NCI-H446 (cell line): Measurements from ENCODE around the gene MRRF.

ENCODE experiments used
- DNase-seq, 2 experiments: peaks; one replicate each; lab custom pipeline; 2025; lab: John Stamatoyannopoulos, UW

The MRRF gene

GRCh38 chr9:122228568-122229484 lies 35.9 kb upstream of the MRRF start, which contains the start of gene LHX6:
LHX6 (minus strand) TSS chr9:122228957; CDS start chr9:122228740, 217 bp downstream.
- DNase-seq = no peak

GRCh38 chr9:122229485-122229837 lies 35.2 kb upstream of the MRRF start:
- no peak for DNase-seq

GRCh38 chr9:122232796-122233306 lies 31.8 kb upstream of the MRRF start:
- no peak for DNase-seq

GRCh38 chr9:122234022-122234748 lies 30.5 kb upstream of the MRRF start:
- no peak for DNase-seq

GRCh38 chr9:122236681-122237080 lies 28.0 kb upstream of the MRRF start:
- no peak for DNase-seq

GRCh38 chr9:122239722-122240121 lies 25.0 kb upstream of the MRRF start:
- DNase-seq = no peak

GRCh38 chr9:122244349-122244748 lies 20.3 kb upstream of the MRRF start:
- DNase-seq = no peak

GRCh38 chr9:122246666-122247065 lies 18.0 kb upstream of the MRRF start:
- DNase-seq = no peak

GRCh38 chr9:122248448-122248865 lies 16.2 kb upstream of the MRRF start:
- DNase-seq = no peak

- DNase-seq = no peak
These were observed 13.3 kb upstream of the MRRF start for GRCh38 chr9:122251351-122251750.

GRCh38 chr9:122252796-122253195 lies 11.9 kb upstream of the MRRF start:
- no peak for DNase-seq

- no peak for DNase-seq
These were observed 9.9 kb upstream of the MRRF start for GRCh38 chr9:122254761-122255160.

- no peak for DNase-seq
These were observed 8.5 kb upstream of the MRRF start for GRCh38 chr9:122256206-122256605.

- DNase-seq = no peak
These were observed 5.7 kb upstream of the MRRF start for GRCh38 chr9:122258886-122259415.

GRCh38 chr9:122261469-122261881 lies 3.2 kb upstream of the MRRF start:
- DNase-seq = peak in 1 of 2 experiments; percentile 32

GRCh38 chr9:122262073-122262472 lies 2.6 kb upstream of the MRRF start:
- DNase-seq = no peak

- DNase-seq = no peak
These were observed 858 bp upstream of the MRRF start for GRCh38 chr9:122263699-122264349.

GRCh38 chr9:122265149-122265915 lies 650 bp downstream of the MRRF start:
- DNase-seq = no peak

- DNase-seq = no peak
These were observed 3.5 kb downstream of the MRRF start for GRCh38 chr9:122268041-122268814.

- DNase-seq = no peak
These were observed 9.4 kb downstream of the MRRF start for GRCh38 chr9:122274055-122274454.

- DNase-seq = no peak
These were observed 11.4 kb downstream of the MRRF start for GRCh38 chr9:122276096-122276495.
